Loucy (cell line): ENCODE measurements around the gene LTF.

ENCODE experiments used
- H2AFZ ChIP-seq: fragments of 200-600 bp; sonication (generic); 2 replicates; pipeline ENCODE4 v1.6.0; 2016; ENCODE audit warnings: antibody characterized with exemption, mild to moderate bottlenecking, low read length, moderate library complexity
- H3F3A ChIP-seq: fragments of 200-600 bp; 2 replicates; pipeline ENCODE4 v1.6.0; 2016; ENCODE audit warnings: antibody characterized with exemption, low read depth, mild to moderate bottlenecking
- H3K27me3 ChIP-seq: fragments of 200-600 bp; sonication (generic); 2 replicates; pipeline ENCODE4 v1.6.1; 2014; ENCODE audit warnings: low read length, mild to moderate bottlenecking; ENCODE audit not compliant: insufficient read depth, poor library complexity, severe bottlenecking
- H3K36me3 ChIP-seq: fragments of 200-600 bp; sonication (generic); 2 replicates; pipeline ENCODE4 v1.6.1; 2016; ENCODE audit warnings: low read length; ENCODE audit not compliant: insufficient read depth
- H3K4me1 ChIP-seq: fragments of 200-600 bp; sonication (generic); 2 replicates; pipeline ENCODE4 v1.5.1; 2014; ENCODE audit warnings: low read length, mild to moderate bottlenecking; ENCODE audit not compliant: insufficient read depth, poor library complexity, severe bottlenecking
- H3K4me2 ChIP-seq: fragments of 200-600 bp; sonication (generic); 2 replicates; pipeline ENCODE4 v1.6.0; 2014; ENCODE audit warnings: antibody characterized with exemption, low read length, low read depth, mild to moderate bottlenecking; ENCODE audit not compliant: poor library complexity, severe bottlenecking
- H3K4me3 ChIP-seq: fragments of 200-600 bp; sonication (generic); 2 replicates; pipeline ENCODE4 v1.5.1; 2014; ENCODE audit warnings: low read length, mild to moderate bottlenecking, mixed read lengths; ENCODE audit not compliant: poor library complexity, severe bottlenecking
- H3K79me2 ChIP-seq: fragments of 200-600 bp; sonication (generic); 2 replicates; pipeline ENCODE4 v1.6.1; 2014; ENCODE audit warnings: low read length; ENCODE audit not compliant: insufficient read depth
- H3K9ac ChIP-seq: fragments of 200-600 bp; sonication (generic); 2 replicates; pipeline ENCODE4 v1.6.0; 2014; ENCODE audit warnings: mild to moderate bottlenecking, low read depth, low read length, moderate library complexity; ENCODE audit not compliant: poor library complexity, severe bottlenecking
- H3K9me2 ChIP-seq: fragments of 200-600 bp; sonication (generic); replicated peaks from 2 replicates; pipeline ENCODE4 v1.6.1; 2016; ENCODE audit warnings: low read depth, low read length, mixed read lengths
- H3K9me3 ChIP-seq: fragments of 200-600 bp; sonication (generic); 2 replicates; pipeline ENCODE4 v1.6.1; 2014; ENCODE audit warnings: mild to moderate bottlenecking, antibody characterized with exemption, low read length, low read depth; ENCODE audit not compliant: insufficient read depth
- H4K20me1 ChIP-seq: fragments of 200-600 bp; sonication (generic); 2 replicates; pipeline ENCODE4 v1.6.0; 2014; ENCODE audit warnings: antibody characterized with exemption, low read length, mild to moderate bottlenecking; ENCODE audit not compliant: insufficient read depth, poor library complexity, severe bottlenecking
- CTCF ChIP-seq: fragments of 200-600 bp; sonication (generic); conservative IDR thresholded peaks from 2 replicates; pipeline ENCODE4 v1.5.1; 2014; ENCODE audit warnings: mild to moderate bottlenecking, antibody characterized with exemption, low read length
- EZH2phosphoT487 ChIP-seq: fragments of 200-600 bp; IDR thresholded peaks from 2 replicates; pipeline ENCODE4 v1.6.1; 2018; ENCODE audit warnings: antibody characterized with exemption, mild to moderate bottlenecking, moderate library complexity, borderline replicate concordance

The LTF gene

GRCh38 chr3:46386205-46386604 lies 78.5 kb downstream of the LTF start:
- peak overlapping the region; percentile 26 for H3K9ac ChIP-seq
- H3K4me3 ChIP-seq = no peak overlapping the region
- H3K36me3 ChIP-seq = no peaks in the 10 kb centered on the region
- H3K4me1 ChIP-seq = peaks cover 39% of the 10 kb centered on the region
- peak overlapping the region; percentile 36 for H3K4me2 ChIP-seq
- no peak overlapping the region for H2AFZ ChIP-seq
- H3K9me3 ChIP-seq = no peaks in the 10 kb centered on the region
- no peaks in the 10 kb centered on the region for H3K79me2 ChIP-seq
- TF ChIP-seq EZH2phosphoT487 = no peak
- TF ChIP-seq CTCF = no peak
- no peaks in the 10 kb centered on the region for H3K27me3 ChIP-seq
- no peaks in the 10 kb centered on the region for H3F3A ChIP-seq
- no peaks in the 10 kb centered on the region for H4K20me1 ChIP-seq
- no peaks in the 10 kb centered on the region for H3K9me2 ChIP-seq
